Mesenteric fat pad (tissue), 1 donor: ENCODE results near the gene TARM1. TPM values are rescaled to one million over a fixed set of nuclear protein-coding genes. Genes with fewer than 3 reads are reported as not detected.
"Not testable (repeated sequence)": the region's sequence is repeated elsewhere in the genome, so short reads cannot be mapped to it uniquely, and the experiment has no call there.

ENCODE experiments used
- DNase-seq: peaks from one replicate; pipeline ENCODE4 v3.0.0-alpha.2; 2020; ENCODE audit warnings: low spot score
- total RNA-seq: library from RNA; stranded (reverse); fragmentation: NEBNext Ultra II Directional; extraction: Animal tissue kit (Norgen Biotek cat#: 25700); gene quantifications from one replicate; pipeline ENCODE4 v1.2.1, GENCODE V29; 2021
- donor health status: DM: yes; HTN: yes; CAD: no.

The TARM1 gene
- total RNA-seq, 1 donor from 2014 or later, result not detected

GRCh38 chr19:54099903-54100255 is 18.7 kb upstream of the TARM1 start:
- DNase-seq, result not testable (repeated sequence)

- no peak for DNase-seq
Measured at GRCh38 chr19:54099190-54099902, 18.2 kb upstream of the TARM1 start.

GRCh38 chr19:54096617-54097106 is 15.5 kb upstream of the TARM1 start:
- no peak for DNase-seq

- not testable (repeated sequence) for DNase-seq
Measured at GRCh38 chr19:54095859-54096616, 14.9 kb upstream of the TARM1 start.

- no peak for DNase-seq
Measured at GRCh38 chr19:54095136-54095858, 14.1 kb upstream of the TARM1 start.

- DNase-seq, result no peak
Measured at GRCh38 chr19:54094426-54095000, 13.3 kb upstream of the TARM1 start.

- DNase-seq, result no peak
Measured at GRCh38 chr19:54084410-54084809, 3.2 kb upstream of the TARM1 start.

- no peak for DNase-seq
Measured at GRCh38 chr19:54077334-54077733, 3.8 kb downstream of the TARM1 start.

- no peak for DNase-seq
Measured at GRCh38 chr19:54074851-54075250, 6.3 kb downstream of the TARM1 start.

- DNase-seq, result no peak
Measured at GRCh38 chr19:54073829-54074228, 7.3 kb downstream of the TARM1 start.

- DNase-seq, result peak; percentile 35
Measured at GRCh38 chr19:54069470-54069869, 11.7 kb downstream of the TARM1 start.

GRCh38 chr19:54063350-54064116 is 17.6 kb downstream of the TARM1 start, which contains the start of gene VSTM1:
TSS of gene VSTM1 (minus strand) at chr19:54063897. CDS start at chr19:54063777, 120 bp downstream.
- peak; percentile 84 for DNase-seq

- peak; percentile 53 for DNase-seq
Measured at GRCh38 chr19:54062643-54063042, 18.5 kb downstream of the TARM1 start.

- no peak for DNase-seq
Measured at GRCh38 chr19:54047616-54048015, 33.5 kb downstream of the TARM1 start.

GRCh38 chr19:54045771-54046170 is 35.4 kb downstream of the TARM1 start:
- DNase-seq, result no peak

GRCh38 chr19:54042989-54043388 is 38.2 kb downstream of the TARM1 start:
- DNase-seq, result no peak

GRCh38 chr19:54041969-54042606 is 39.1 kb downstream of the TARM1 start:
- no peak for DNase-seq

GRCh38 chr19:54040003-54040402 is 41.2 kb downstream of the TARM1 start:
- DNase-seq, result no peak

GRCh38 chr19:54036542-54036941 is 44.6 kb downstream of the TARM1 start:
- DNase-seq, result not testable (repeated sequence)
